ENCODE results near the gene GPATCH2L.

The GPATCH2L gene

GRCh38 chr14:76259029-76259735, 107.5 kb downstream of the GPATCH2L start:
- DNase-seq: no peak

- no peak for DNase-seq
These were observed 109.0 kb downstream of the GPATCH2L start for GRCh38 chr14:76260749-76261148.

- DNase-seq: no peak
These were observed 109.7 kb downstream of the GPATCH2L start for GRCh38 chr14:76261371-76261811.

GRCh38 chr14:76262641-76263040, 110.9 kb downstream of the GPATCH2L start:
- no peak for DNase-seq

All from NCI-H526 treated with DMSO at 0.1 percent for 48 hours (cell line).